CD4-positive, alpha-beta T cell treated with Interleukin-4 for 4 hours (primary cell): ENCODE data around the gene SORBS1.

Source experiments
- DNase-seq: peaks from one replicate; pipeline ENCODE4 v3.0.0-alpha.2; 2020

Gene SORBS1

DNA sequence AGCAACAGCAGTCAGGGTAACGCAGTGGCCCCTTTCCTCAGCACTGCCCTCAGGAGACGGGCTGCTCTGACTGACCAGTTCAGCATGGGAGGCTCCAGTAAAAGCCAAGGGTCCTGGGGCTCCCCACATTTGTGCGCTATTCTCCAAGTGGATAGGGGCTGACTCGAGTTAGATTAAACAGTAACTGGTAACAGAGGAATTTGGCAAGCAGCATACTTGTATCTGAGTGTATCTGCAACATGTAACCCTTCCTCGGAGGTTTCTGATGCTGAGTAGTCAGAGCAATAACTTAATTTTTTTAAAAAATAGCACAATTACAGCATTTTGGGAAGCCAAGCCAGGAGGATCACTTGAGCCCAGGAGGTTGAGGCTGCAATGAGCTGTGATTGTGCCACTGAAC is 22.8 kb downstream of the SORBS1 start:
- no peak for DNase-seq

DNA sequence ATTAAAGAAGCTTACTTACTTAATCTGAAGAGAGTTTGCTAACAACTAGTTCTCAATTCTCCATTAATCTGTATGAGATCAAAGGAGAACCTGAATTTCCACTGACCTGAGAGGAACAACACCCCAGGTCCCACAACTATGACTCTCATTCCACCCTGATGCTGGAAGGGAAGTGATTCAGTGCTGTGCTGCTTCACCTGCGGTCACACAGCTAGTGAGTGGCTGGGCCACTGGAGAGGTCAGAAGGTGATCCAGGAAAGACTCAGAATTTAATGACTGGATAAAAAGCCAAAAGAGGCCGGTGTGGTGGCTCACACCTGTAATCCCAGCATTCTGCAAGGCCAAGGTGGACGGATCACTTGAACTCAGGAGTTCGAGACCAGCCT is 23.6 kb downstream of the SORBS1 start:
- no peak for DNase-seq

DNA sequence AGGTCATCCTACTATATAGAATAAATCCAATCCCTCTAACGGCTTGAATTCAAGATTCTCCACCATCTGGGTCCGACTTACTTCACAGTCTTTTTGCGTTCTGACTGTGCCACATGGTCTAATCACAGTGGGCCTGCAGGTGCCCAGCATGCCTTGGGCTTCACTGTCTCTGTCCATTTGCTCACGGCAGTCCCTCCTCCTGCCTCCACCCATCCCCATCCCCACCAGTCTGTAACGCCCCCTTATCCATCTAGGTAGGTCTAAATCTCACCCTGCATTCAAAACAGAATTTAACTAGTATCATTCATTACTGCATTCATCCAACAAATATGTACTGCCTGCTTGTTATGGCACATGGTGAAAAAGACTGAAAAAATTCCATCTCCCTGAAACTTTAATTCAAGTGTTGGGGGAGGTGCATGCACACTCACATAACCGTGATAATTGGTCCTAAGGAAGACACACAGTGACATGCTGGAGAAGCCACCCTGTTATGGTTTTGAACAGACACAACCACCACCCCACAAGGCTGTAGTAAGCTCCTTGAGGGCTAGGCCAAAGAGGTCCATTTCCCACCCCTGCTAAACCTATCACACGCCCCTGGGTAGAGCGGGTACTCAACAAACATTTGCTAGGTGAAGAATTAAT is 24.2 kb downstream of the SORBS1 start:
- no peak for DNase-seq

DNA sequence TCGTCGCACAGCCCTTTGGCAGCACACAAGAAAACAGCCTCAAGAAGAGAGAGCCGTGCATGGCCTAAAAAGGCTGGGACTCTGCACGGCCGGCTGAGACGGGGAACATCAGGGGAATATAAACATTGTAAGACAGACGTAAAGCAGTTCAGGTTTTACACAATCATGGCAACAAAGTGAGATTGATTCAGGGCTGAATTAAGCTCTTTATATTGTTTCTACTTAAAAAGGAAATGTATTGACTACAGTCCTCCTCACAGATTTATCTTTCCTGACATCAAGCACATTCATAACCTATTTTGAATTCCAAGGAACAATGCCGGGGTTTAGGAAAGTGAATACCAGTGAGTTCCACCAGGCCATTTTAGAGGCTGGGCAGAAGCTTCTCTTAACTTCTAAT is 25.2 kb downstream of the SORBS1 start:
- DNase-seq: no peak

DNA sequence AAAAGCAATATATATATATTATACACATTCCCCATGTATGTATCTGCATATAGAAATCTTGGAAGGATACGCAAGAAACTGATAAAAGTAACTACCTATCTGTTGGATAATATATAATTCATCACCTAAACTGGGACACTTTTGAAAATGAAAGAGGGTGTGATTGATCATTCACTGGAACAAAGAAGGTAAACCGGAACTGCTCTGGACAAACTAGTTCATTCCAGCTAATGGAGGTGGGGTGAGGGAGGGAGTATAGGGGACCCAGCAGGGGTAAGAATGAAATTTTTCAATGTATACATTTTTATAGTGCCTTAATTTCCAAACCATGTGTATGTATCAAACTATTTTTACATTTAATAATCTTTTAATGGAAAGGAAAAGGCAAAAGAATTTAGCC is 25.6 kb downstream of the SORBS1 start:
- no peak for DNase-seq

DNA sequence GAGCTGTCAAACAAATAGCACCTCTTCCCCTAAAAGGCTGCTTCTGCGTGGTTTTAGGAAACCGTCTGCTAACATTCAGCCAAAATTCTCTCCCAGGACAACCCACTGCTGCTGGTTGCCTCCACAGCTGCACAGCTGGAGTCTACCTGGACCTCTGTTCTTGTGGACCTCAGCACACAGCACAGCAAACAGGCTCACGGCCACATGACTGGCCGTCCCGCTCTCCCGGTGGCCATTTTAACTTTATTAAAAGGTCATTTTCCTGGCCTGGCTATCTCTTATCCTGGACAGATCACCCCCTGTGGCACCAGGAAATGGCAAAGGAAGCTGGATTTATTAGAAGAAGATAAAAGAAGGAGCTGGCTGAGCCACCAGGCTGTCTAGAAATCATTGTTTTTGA is 27.6 kb downstream of the SORBS1 start:
- no peak for DNase-seq

DNA sequence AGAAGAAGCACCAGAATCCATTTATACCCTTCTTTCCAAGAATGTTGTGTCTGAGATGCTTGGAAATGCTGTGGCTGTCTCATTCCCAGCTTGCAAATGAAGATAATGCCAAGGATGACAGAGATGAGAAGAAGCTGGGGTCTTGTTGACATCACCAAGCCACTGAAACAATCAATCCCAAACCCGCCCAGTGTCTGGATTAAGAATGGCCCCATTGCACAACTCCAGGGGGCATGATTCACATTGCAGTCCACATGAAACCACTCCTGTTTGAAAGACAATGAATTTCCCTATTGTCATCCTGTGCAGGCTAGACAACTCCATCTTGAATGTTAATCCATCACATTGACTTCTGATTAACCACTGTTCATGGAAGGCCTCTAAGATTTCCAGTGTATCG is 28.6 kb downstream of the SORBS1 start:
- no peak for DNase-seq

DNA sequence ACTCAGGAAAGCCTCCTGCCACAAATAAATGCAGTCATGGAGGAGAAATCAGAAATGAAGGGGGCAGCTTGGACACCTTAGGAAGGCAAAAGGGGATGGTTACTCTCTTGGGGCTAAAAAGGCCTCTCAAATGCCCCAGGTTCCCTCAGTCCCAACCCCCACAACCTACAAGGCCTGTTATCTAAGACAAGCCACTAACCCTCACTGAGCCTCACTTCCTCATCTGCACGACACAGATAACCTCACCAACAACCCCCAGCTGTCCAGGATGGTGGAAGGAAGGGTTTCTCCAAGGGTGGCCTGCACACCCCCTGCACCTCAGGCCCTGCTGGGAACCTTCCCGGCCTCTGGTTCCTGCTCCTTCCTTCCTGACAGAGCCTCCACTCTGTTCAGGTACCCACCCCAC is 29.2 kb downstream of the SORBS1 start:
- DNase-seq: no peak

DNA sequence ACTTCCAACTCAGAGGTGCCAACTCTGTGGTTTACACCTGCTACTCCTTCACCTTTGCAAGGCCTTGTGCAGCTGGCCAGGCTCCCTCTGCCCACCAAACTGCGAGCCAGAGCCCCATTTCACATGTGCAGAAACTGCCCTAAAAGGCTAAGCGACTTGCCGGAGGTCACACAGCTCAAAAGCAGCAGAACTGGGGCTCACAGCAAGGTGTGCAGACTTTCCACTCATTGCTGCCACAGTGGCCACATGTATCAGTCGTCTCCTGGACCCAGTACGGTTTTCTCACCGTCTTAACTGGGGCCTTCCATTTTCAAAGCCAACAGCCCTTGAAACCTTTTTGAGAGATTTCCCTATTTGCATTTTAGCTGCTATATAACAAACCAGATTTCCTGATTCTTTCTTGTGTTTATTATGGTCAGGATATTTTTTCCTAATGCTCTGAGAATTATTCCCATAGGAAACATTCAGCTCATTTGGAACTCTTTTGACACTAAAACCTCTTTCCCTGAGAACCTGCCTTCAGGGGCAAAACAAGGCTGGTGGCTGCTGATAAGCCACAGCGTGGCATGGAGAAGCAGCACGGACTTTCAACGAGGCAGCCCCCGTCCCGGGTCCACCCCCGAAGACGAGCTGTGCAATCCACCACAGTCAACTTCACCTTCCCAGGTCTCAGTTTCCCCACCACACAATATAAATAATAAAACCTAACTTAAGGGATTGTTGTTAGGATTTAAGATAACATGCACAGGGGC is 29.9 kb downstream of the SORBS1 start:
- DNase-seq: no peak

DNA sequence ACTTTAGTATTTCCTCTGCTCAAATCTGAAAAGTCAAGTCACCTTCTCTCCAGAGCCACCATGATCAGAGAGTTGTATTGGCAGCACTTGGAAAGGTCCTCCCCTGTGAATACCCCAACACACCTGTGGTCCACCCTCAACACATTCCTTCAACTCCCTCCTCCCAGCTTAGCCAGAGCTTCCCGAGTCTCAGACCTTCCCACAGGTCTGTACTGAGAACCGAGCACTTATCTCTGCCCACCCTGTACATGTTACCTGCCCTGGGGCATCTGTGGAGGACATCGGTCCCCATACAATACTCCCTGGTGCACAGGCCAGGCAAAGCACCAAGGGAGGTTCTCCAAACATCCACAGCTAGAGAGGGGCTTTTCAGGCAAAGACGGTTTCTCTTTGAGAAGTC is 30.6 kb downstream of the SORBS1 start:
- DNase-seq: no peak

DNA sequence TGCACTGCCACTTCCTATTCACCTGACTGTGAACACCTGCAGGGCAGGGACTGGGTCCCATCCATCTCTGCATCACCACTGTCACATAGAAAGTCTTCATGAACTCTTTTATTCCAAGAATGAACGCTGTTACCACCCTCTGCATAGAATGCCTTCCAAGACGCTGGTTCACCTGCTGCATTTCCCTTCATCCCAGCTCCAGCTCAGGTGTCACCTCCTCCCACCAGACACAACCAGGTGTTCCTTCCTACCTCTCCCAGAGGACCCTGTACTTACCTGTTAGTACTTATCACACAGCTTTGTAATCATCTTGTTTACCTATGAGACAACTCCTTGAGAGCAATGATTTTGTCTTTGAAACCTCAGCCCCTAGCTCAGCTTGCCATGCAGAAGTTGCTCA is 31.1 kb downstream of the SORBS1 start:
- DNase-seq: no peak

DNA sequence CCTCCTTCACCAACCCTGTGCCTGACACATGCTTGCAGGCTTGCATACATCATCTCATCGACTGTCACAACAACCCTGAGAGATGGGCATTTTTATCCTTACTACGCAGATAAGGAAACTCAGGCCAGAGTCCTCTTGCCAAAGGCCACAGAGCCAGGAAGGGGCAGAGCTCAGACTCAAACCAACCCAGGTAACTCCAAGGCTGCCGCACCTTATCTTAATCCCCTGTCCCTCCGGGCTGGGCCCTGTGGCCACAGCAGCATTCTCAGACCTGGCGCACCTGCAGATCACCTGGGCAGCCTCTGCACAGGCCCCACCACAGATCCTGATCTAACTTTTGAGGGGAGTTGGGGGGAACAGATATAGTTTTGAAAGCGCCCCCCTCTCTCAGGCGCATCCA is 35.1 kb downstream of the SORBS1 start:
- DNase-seq: no peak

DNA sequence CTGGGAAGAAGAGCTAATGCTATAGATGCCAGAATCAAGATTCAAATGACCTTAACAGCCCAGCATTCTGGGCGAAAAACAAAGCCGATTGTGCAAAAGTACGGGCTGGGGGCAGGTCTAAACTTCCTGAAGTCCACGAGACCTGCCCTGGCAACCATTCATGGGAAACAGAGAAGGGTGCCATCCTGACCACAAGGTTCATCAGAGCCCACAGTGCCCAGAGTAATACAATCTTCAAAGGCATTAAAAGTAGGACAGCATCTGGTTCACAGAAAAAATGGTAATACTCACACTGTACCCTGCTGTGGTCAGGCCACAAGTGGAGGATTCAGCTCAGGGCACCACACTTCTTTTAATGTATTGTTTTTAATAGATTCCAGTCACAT is 36.1 kb downstream of the SORBS1 start:
- no peak for DNase-seq

DNA sequence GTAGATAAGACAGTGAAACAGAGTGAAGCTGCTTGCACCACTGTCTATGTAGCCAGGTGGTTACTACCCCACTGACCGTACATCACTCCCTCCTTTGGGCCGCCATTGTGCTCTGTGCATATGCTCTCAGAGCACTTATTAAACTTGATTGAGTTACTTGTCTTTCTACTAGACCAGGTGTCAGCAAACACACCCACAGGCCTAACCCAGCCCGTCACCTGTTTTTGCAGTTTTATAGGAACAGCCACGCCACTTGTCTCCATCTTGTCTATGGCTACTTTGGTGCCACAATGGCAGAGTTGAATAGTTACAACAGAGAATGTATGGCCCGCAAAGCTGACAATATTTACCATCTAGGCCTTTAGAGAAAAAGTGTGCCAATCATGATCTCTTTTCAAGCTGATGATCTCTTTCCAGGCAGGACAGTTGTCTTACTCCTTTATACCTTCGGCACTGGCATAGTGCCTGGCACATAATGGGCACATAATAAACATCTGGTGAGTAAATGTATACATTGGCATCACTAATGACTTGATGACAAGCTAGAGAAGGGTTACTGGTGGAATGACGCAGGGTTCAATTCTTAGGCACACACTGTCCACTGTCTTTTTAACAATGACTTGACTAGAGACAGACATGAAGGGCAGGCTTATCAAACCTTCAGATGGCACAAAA is 36.7 kb downstream of the SORBS1 start:
- no peak for DNase-seq

DNA sequence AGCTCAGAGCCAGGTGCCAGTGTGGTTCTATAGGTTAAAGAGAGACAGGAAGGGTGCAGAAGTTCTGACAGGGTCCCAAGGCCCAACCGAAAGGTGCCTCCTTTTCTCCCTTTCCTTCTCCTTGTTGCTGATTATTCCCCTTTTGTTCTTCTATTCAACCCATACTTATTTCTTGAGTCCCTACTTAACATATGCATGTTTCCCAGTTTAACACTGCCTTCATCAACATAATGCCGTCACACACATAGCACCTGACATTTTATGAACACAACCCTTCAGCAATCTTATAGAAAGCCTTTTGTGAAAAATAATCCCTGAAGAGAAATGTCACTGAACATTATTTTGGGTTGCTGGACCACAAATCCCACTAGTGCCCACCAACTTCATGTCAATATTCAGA is 39.1 kb downstream of the SORBS1 start:
- DNase-seq: no peak

DNA sequence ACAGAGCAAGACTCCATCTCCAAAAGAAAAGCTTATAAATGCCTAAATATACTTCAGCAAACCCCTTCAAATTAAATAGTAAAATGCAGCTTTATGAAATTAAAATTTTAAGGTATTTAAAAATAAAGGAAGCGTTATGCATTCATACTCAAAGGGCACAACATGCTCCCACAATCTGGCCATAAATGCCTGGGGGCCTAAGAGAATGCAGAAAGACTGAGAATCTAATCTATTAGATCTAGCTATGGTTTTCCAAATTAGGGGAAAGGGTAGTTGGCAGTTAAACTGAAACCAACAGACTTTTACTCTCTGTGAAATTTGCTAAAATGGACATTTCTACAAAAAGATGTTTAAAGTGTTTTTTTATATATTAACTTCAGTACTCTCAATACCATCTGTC is 40.6 kb downstream of the SORBS1 start:
- no peak for DNase-seq

DNA sequence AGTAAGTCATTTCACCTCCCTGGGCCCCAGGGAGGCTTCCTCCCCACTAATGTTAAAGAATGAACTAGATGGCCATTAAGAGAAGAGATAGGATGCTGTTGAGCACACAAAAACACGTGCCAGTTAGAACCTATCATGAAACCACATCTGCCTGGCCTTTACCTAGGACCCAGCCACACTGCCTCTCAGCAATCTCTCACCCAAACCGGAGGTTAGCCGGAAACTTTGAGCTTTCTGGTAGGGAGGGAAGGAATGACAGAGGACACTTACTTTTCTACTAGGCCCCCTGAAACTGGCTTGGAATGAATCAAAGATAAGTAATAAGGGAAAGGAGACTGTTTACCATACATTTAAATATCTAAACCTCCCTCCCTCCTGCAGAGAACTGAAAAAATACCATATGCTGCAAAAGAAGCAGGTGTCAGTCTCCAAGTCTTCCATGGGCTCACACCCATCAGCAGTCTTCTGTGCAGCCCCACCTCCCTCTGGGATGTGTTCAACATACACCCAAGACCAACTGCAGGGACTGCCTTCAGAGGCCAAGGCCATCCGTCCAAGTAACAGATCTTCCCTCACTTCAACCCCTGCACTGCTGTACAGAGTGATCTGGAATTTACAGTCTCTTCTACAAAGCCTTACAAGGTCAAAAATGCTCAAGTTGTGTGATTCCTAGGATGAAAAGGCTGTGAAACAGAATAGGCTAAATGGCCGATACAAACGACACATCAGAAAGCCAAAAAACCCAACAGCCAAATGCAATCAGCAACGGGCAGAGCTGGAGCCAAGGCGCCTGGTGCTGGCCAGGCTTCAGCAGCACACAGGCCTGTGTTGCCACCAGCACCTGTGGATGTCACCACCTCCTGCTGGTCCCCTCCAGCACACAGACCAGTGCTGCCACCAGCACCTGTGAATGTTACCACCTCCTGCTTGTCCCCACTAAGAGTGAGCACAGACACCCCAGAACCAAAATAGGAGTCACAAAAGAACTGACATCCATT is 42.4 kb downstream of the SORBS1 start:
- no peak for DNase-seq

DNA sequence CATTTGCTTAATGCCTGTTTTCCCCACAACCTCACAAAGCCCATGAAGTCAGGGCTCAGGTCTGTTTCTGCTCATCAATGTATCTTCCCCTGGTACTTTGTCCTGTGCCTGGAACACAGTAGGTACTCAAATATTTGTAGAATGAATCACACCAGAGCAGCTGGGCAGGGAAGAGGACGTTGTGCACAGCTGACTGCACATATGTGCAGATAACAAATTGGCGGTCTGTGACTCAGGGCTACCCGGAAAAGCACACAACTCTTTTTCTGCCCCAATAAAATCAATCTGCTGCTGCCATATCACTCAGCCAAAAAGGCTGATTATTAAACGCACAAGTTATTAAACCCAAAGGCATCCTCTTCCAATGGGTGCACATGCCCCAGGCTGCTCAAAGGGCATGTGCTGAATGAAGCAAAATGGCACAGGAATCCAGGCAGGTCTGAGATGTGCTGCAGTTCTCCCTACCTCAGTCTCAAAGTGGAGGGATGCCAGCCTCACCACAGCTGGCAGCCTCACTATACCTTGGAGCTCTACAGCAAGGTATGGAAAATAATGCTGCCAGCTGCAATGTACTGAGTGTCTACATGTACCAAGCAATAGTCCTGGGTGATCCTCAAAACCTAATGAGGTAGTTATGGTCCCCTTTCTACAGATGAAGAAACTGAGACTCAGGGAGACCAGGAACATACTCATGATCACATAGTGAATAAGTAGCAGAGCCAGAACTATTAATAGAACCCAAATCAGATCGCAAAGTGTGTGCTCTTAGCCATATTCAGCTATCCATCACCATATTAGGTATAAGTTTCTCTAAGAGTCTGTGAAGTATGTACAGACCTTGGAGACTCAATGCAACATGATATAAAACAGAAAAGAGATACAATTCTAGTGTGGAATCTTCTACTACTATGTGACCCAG is 43.4 kb downstream of the SORBS1 start:
- DNase-seq: no peak

DNA sequence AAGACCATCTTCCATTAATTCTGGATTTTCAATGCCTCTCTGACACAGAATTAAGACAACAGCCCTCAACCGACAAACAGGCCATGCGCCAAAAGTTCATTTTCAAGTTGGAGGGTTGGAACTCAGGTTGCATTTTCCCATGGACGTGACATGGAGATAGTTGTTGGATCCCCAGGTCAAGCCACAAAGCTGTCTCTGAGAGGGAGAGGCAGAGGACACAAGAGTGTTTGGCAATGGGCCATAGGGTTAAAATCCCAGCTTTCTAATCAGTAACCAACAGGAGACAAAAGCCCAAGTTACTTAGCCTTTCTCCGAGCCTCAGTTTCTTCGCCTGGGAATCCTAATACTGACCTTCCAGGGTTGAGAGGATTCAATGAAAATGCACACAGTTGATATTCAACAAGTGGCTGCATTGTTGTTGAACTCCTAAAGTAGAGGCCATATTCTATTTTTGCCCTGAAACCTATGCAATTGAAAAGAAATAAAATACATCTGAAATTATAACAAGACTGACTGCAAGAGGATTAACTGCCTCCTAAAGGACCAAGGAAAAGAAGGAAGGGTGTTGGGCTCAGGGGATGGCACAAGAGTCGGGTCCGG is 44.3 kb downstream of the SORBS1 start:
- DNase-seq: no peak

DNA sequence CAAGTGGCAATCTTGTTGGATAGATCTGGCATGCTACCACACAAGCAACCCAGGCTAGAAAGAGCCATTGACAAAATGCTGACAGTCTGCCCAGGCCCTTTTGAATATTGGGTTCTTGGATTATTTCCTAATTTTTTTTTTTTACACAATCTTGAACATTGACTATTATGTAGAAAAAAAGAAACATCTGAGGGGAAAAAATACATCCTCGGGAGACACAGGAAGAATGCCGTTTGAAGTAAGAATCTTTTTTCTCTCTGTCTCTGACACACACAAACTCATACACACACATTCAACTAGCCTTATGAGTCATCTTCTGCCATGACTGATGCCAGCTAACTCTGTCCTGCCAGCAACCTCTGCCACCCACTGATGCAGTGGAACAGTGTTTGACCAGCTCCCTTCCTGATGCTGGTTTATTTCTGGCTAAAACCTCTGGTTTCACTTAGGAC is 47.2 kb downstream of the SORBS1 start:
- no peak for DNase-seq

DNA sequence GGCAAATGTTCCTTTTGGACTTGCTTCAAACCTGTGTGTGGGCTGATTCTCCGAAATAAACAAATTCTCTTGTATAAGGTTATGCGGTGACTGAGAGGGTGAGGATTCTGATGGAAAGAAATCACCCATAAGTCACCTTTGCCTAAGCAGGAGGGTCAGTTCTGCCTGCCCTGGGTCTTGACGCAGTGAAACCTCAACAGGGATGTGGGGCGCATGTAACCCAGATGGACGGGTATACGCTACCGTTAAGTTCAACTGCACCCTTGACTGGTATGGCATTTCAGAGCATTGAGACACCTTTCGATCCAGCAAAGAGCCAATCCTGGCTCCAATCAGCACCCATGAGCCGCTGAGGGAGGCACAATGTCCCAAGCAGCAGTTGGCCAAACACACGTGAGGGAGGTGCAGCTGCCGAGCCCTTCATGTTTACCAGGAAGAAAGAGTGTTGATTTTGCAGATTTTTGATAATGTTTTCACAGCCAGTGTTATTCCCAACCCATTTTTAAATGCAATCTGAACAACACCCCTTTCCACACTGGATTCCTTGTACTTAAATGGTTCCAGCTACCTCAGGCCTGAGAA is 48.1 kb downstream of the SORBS1 start:
- DNase-seq: no peak
